ENCODE results near the gene LSS.

The LSS gene

GRCh38 chr21:46218906-46219590 is 9.5 kb downstream of the LSS start:
- DNase-seq = no peak

- DNase-seq = no peak
These were observed 10.9 kb downstream of the LSS start for GRCh38 chr21:46217511-46218196.

- DNase-seq = no peak
These were observed 12.3 kb downstream of the LSS start for GRCh38 chr21:46216132-46216747.

GRCh38 chr21:46215436-46216131 is 13.0 kb downstream of the LSS start:
- DNase-seq = peak; percentile 29

GRCh38 chr21:46214478-46215340 is 13.9 kb downstream of the LSS start:
- no peak for DNase-seq

- no peak for DNase-seq
These were observed 14.8 kb downstream of the LSS start for GRCh38 chr21:46213620-46214286.

GRCh38 chr21:46212721-46213484 is 15.7 kb downstream of the LSS start:
- no peak for DNase-seq

- DNase-seq = no peak
These were observed 16.5 kb downstream of the LSS start for GRCh38 chr21:46211786-46212720.

GRCh38 chr21:46211376-46211775 is 17.2 kb downstream of the LSS start:
- DNase-seq = no peak

- DNase-seq = peak; percentile 20
These were observed 18.0 kb downstream of the LSS start for GRCh38 chr21:46210378-46211136.

GRCh38 chr21:46208761-46209721 is 19.5 kb downstream of the LSS start:
- no peak for DNase-seq

- no peak for DNase-seq
These were observed 20.5 kb downstream of the LSS start for GRCh38 chr21:46207920-46208591.

- no peak for DNase-seq
These were observed 21.3 kb downstream of the LSS start for GRCh38 chr21:46207006-46207919.

- DNase-seq = no peak
These were observed 22.2 kb downstream of the LSS start for GRCh38 chr21:46206163-46207005.

- no peak for DNase-seq
These were observed 22.8 kb downstream of the LSS start for GRCh38 chr21:46205766-46206162.
